Measurements from ENCODE around the gene ASIC2.

GRCh38 chr17:32976605-32977004 is 316.5 kb downstream of the ASIC2 start:
- TF ChIP-seq CTCF (IDR thresholded peaks at IDR 0.05) = no peak
- TF ChIP-seq EZH2 (IDR thresholded peaks at IDR 0.05; ENCODE audit: borderline replicate concordance, insufficient read depth, low read depth, low read length, poor library complexity, severe bottlenecking) = no peak
